ENCODE results near the gene WFDC1. TPM values are rescaled to one million over a fixed set of nuclear protein-coding genes. Genes with fewer than 3 reads are reported as not detected.

WFDC1 gene
- total RNA-seq, 2 donors from 2014 or later, result 0.15 TPM; not detected in 1

- Mint-ChIP-seq H3K27me3 (ENCODE audit: insufficient read depth) (peaks cover 20% of the 10 kb centered on the region), H3K27ac (no peak overlapping the region), H3K4me1 (peaks cover 15% of the 10 kb centered on the region), H3K9me3 (no peaks in the 10 kb centered on the region), H3K36me3 (ENCODE audit: low read depth) (no peaks in the 10 kb centered on the region), H3K4me3 (no peak overlapping the region)
- 95 to 96% methylated on average over 9 to 12 of the region's 12 CpGs for WGBS, 2 experiments (ENCODE audit: insufficient coverage in 1 of 2, insufficient read length in 1 of 2)
- Histone ChIP-seq H3K27ac (ENCODE audit: low read depth, low read length) (no peak overlapping the region), H3K9ac (ENCODE audit: extremely low read depth, low read length, poor library complexity, severe bottlenecking) (no peak overlapping the region), H3K36me3 (ENCODE audit: control insufficient read depth, insufficient read depth, low read length) (no peaks in the 10 kb centered on the region), H3K27me3 (ENCODE audit: control insufficient read depth, insufficient read depth, low read length, poor library complexity, severe bottlenecking) (peaks cover 26% of the 10 kb centered on the region), H3K9me3 (ENCODE audit: control insufficient read depth, low read length) (no peaks in the 10 kb centered on the region), H3K4me1 (ENCODE audit: control insufficient read depth, insufficient read depth, low read length) (peaks cover 8% of the 10 kb centered on the region), H3K4me3 (ENCODE audit: low read length) (no peak overlapping the region)
- TF ChIP-seq CTCF (conservative IDR thresholded peaks at IDR 0.05), result no peak
- no peak for DNase-seq
These were observed 14.8 kb upstream of the WFDC1 start for GRCh38 chr16:84279881-84280280.

GRCh38 chr16:84281074-84281473, 13.6 kb upstream of the WFDC1 start:
- no peaks in the 10 kb centered on the region for H3K36me3 Mint-ChIP-seq (ENCODE audit: low read depth)
- H3K27ac Mint-ChIP-seq, result no peak overlapping the region
- no peaks in the 10 kb centered on the region for H3K36me3 ChIP-seq (ENCODE audit: control insufficient read depth, insufficient read depth, low read length)
- H3K4me1 ChIP-seq (ENCODE audit: control insufficient read depth, insufficient read depth, low read length), result peaks cover 8% of the 10 kb centered on the region
- DNase-seq, result peak; percentile 81
- H3K27ac ChIP-seq (ENCODE audit: low read depth, low read length), result no peak overlapping the region
- WGBS, 2 experiments (ENCODE audit: insufficient coverage in 1 of 2, insufficient read length in 1 of 2), result 88 to 94% methylated on average over 3 of the region's 3 CpGs
- no peaks in the 10 kb centered on the region for H3K9me3 ChIP-seq (ENCODE audit: control insufficient read depth, low read length)
- no peak overlapping the region for H3K4me3 Mint-ChIP-seq
- no peak for TF ChIP-seq CTCF (conservative IDR thresholded peaks at IDR 0.05)
- no peak overlapping the region for H3K9ac ChIP-seq (ENCODE audit: extremely low read depth, low read length, poor library complexity, severe bottlenecking)
- H3K4me1 Mint-ChIP-seq, result peaks cover 15% of the 10 kb centered on the region
- peaks cover 14% of the 10 kb centered on the region for H3K27me3 ChIP-seq (ENCODE audit: control insufficient read depth, insufficient read depth, low read length, poor library complexity, severe bottlenecking)
- no peaks in the 10 kb centered on the region for H3K9me3 Mint-ChIP-seq
- peaks cover 20% of the 10 kb centered on the region for H3K27me3 Mint-ChIP-seq (ENCODE audit: insufficient read depth)
- H3K4me3 ChIP-seq (ENCODE audit: low read length), result no peak overlapping the region

GRCh38 chr16:84282533-84282932, 12.1 kb upstream of the WFDC1 start:
- no peak for TF ChIP-seq CTCF (conservative IDR thresholded peaks at IDR 0.05)
- no peak overlapping the region for H3K27ac Mint-ChIP-seq
- no peak overlapping the region for H3K9ac ChIP-seq (ENCODE audit: extremely low read depth, low read length, poor library complexity, severe bottlenecking)
- no peak for DNase-seq
- H3K4me3 Mint-ChIP-seq, result no peak overlapping the region
- 82 to 97% methylated on average over 5 of the region's 6 CpGs for WGBS, 2 experiments (ENCODE audit: insufficient coverage in 1 of 2, insufficient read length in 1 of 2)
- H3K9me3 ChIP-seq (ENCODE audit: control insufficient read depth, low read length), result no peaks in the 10 kb centered on the region
- H3K4me1 Mint-ChIP-seq, result peaks cover 15% of the 10 kb centered on the region
- H3K27me3 ChIP-seq (ENCODE audit: control insufficient read depth, insufficient read depth, low read length, poor library complexity, severe bottlenecking), result peaks cover 9% of the 10 kb centered on the region
- no peak overlapping the region for H3K4me3 ChIP-seq (ENCODE audit: low read length)
- no peaks in the 10 kb centered on the region for H3K36me3 Mint-ChIP-seq (ENCODE audit: low read depth)
- H3K9me3 Mint-ChIP-seq, result peaks cover under 1% of the 10 kb centered on the region
- no peaks in the 10 kb centered on the region for H3K36me3 ChIP-seq (ENCODE audit: control insufficient read depth, insufficient read depth, low read length)
- no peak overlapping the region for H3K27ac ChIP-seq (ENCODE audit: low read depth, low read length)
- H3K27me3 Mint-ChIP-seq (ENCODE audit: insufficient read depth), result peaks cover 20% of the 10 kb centered on the region
- peaks cover 8% of the 10 kb centered on the region for H3K4me1 ChIP-seq (ENCODE audit: control insufficient read depth, insufficient read depth, low read length)

Data from endodermal cell (in vitro differentiated cells).